ENCODE results near the gene TM2D1. TPM values are rescaled to one million over a fixed set of nuclear protein-coding genes. Genes with fewer than 3 reads are reported as not detected.

Gene TM2D1
- total RNA-seq, 4 donors from 2014 or later = 46.7 to 70.7 (median 60.6) TPM

GRCh38 chr1:61648983-61649742, 75.8 kb downstream of the TM2D1 start:
- no peak for TF ChIP-seq CTCF (IDR thresholded peaks at IDR 0.05; ENCODE audit: low read depth)

- no peak for TF ChIP-seq CTCF (IDR thresholded peaks at IDR 0.05; ENCODE audit: low read depth)
Measured at GRCh38 chr1:61647142-61647541, 77.8 kb downstream of the TM2D1 start.

GRCh38 chr1:61645476-61645875, 79.5 kb downstream of the TM2D1 start:
- TF ChIP-seq CTCF (IDR thresholded peaks at IDR 0.05; ENCODE audit: low read depth) = no peak

GRCh38 chr1:61644303-61644702, 80.6 kb downstream of the TM2D1 start:
- no peak for TF ChIP-seq CTCF (IDR thresholded peaks at IDR 0.05; ENCODE audit: low read depth)

- TF ChIP-seq CTCF (IDR thresholded peaks at IDR 0.05; ENCODE audit: low read depth) = no peak
Measured at GRCh38 chr1:61642475-61643232, 82.3 kb downstream of the TM2D1 start.

- no peak for TF ChIP-seq CTCF (IDR thresholded peaks at IDR 0.05; ENCODE audit: low read depth)
Measured at GRCh38 chr1:61641578-61642336, 83.2 kb downstream of the TM2D1 start.

Measured in subcutaneous adipose tissue (tissue), 4 donors.